A549 (cell line): ENCODE measurements around the gene GHDC. TPM values are rescaled to one million over a fixed set of nuclear protein-coding genes. Genes with fewer than 3 reads are reported as not detected.
"Not testable (repeated sequence)": the region's sequence is repeated elsewhere in the genome, so short reads cannot be mapped to it uniquely, and the experiment has no call there.

Source experiments
- ATAC-seq, 2 experiments: fragments of 200-7000 bp in 1 of 2; fragments of >200 bp in 1 of 2; cut with Nextera tagmentation in 1 of 2; cut with Tn5 transposase in 1 of 2; 3 replicates each; pipeline versions ENCODE4 v1.8.0 to v1.9.1; 2018 to 2020; ENCODE audit warnings: mild to moderate bottlenecking in 1 of 2, moderate library complexity in 1 of 2
- CTCF ChIA-PET: fragments of 300-600 bp; sonication (Branson Sonifier 250); formaldehyde crosslinking; extraction: SDS; loops from one replicate; lab custom pipeline; 2021; ENCODE audit warnings: antibody characterized with exemption, inconsistent platforms; lab: Yijun Ruan, JAX
- POLR2A ChIA-PET: fragments of 350-600 bp; formaldehyde crosslinking; extraction: SDS; loops from one replicate; lab custom pipeline; 2021; ENCODE audit warnings: antibody characterized with exemption, inconsistent platforms; lab: Yijun Ruan, JAX
- DNase-seq, 2 experiments: peaks; one replicate each; pipeline versions ENCODE4 v3.0.0 to v3.0.0-alpha.2; 2011 to 2016; ENCODE audit warnings: low read depth in 1 of 2, low spot score in 1 of 2
- FAIRE-seq: peaks from 2 replicates; lab custom pipeline; 2011; peaks lifted over from hg19 to GRCh38; lab: Jason Lieb, UNC
- H3K27ac ChIP-seq, 2 experiments: fragments of >200 bp; sonication (Bioruptor Twin); formaldehyde crosslinking; 3 replicates each; pipeline ENCODE4 v1.5.1; 2016 to 2017
- H3K4me1 ChIP-seq: fragments of >200 bp; sonication (Bioruptor Twin); formaldehyde crosslinking; 3 replicates; pipeline ENCODE4 v1.6.1; 2016
- H3K4me2 ChIP-seq: fragments of >200 bp; sonication (Bioruptor Twin); formaldehyde crosslinking; 3 replicates; pipeline ENCODE4 v1.6.1; 2016
- H3K4me3 ChIP-seq: fragments of >200 bp; sonication (Bioruptor Twin); formaldehyde crosslinking; 3 replicates; pipeline ENCODE4 v1.5.1; 2016
- H3K9me3 ChIP-seq: fragments of >200 bp; sonication (Bioruptor Twin); formaldehyde crosslinking; 3 replicates; pipeline ENCODE4 v1.6.1; 2016
- BHLHE40 ChIP-seq: IDR thresholded peaks from 2 replicates; pipeline ENCODE4 v1.6.1; 2012; ENCODE audit warnings: low read depth, low read length, inconsistent platforms
- CEBPB ChIP-seq, 2 experiments: fragments of >200 bp in 1 of 2; sonication (Bioruptor Twin) in 1 of 2; formaldehyde crosslinking in 1 of 2; IDR thresholded peaks; 2 replicates each; pipeline ENCODE4 v1.6.1; 2012 to 2016
- ESRRA ChIP-seq: fragments of 150-350 bp; IDR thresholded peaks from 2 replicates; pipeline ENCODE4 v1.6.1; 2014; ENCODE audit warnings: mild to moderate bottlenecking, low read length, borderline replicate concordance
- FOSB ChIP-seq: fragments of 250-450 bp; sonication (Bioruptor Pico); IDR thresholded peaks from 2 replicates; pipeline ENCODE4 v1.5.0; 2020; ENCODE audit warnings: mild to moderate bottlenecking, moderate library complexity
- HDAC2 ChIP-seq: fragments of 200-600 bp; sonication (generic); IDR thresholded peaks from 2 replicates; pipeline ENCODE4 v1.6.1; 2016
- HEYL ChIP-seq: fragments of 250-450 bp; sonication (Bioruptor Pico); IDR thresholded peaks from 2 replicates; pipeline ENCODE4 v1.8.0; 2021; ENCODE audit warnings: mild to moderate bottlenecking, moderate library complexity
- HMGXB4 ChIP-seq: fragments of 250-450 bp; sonication (Bioruptor Pico); IDR thresholded peaks from 2 replicates; pipeline ENCODE4 v1.5.0; 2021; ENCODE audit warnings: mild to moderate bottlenecking, moderate library complexity, borderline replicate concordance
- HOXA7 ChIP-seq: fragments of 250-450 bp; sonication (Bioruptor Pico); IDR thresholded peaks from 2 replicates; pipeline ENCODE4 v1.5.0; 2020; ENCODE audit warnings: mild to moderate bottlenecking, moderate library complexity
- JUN ChIP-seq, 2 experiments: fragments of >200 bp; sonication (Bioruptor Twin); formaldehyde crosslinking; IDR thresholded peaks; 2 replicates in 1 of 2; 3 replicates in 1 of 2; pipeline ENCODE4 v1.6.1; 2016 to 2017
- KDM5A ChIP-seq: fragments of 200-600 bp; sonication (generic); IDR thresholded peaks from 2 replicates; pipeline ENCODE4 v1.6.1; 2016; ENCODE audit warnings: antibody characterized with exemption, mild to moderate bottlenecking
- RARB ChIP-seq: fragments of 250-450 bp; sonication (Bioruptor Pico); IDR thresholded peaks from 2 replicates; pipeline ENCODE4 v1.8.0; 2021; ENCODE audit warnings: mild to moderate bottlenecking, moderate library complexity
- REST ChIP-seq: fragments of 200-600 bp; sonication (generic); IDR thresholded peaks from 2 replicates; pipeline ENCODE4 v1.6.1; 2016; ENCODE audit warnings: antibody characterized with exemption, mild to moderate bottlenecking, moderate library complexity
- RFX5 ChIP-seq: fragments of 450-650 bp; IDR thresholded peaks from 2 replicates; pipeline ENCODE4 v1.7.1; 2014; ENCODE audit warnings: antibody characterized with exemption, mild to moderate bottlenecking, moderate library complexity
- SREBF2 ChIP-seq: fragments of 450-650 bp; IDR thresholded peaks from 2 replicates; pipeline ENCODE4 v1.6.1; 2014; ENCODE audit warnings: mild to moderate bottlenecking, moderate library complexity
- TFCP2L1 ChIP-seq: fragments of 250-450 bp; sonication (Bioruptor Pico); IDR thresholded peaks from 2 replicates; pipeline ENCODE4 v1.5.0; 2021; ENCODE audit warnings: mild to moderate bottlenecking
- USF2 ChIP-seq: fragments of 450-650 bp; IDR thresholded peaks from 2 replicates; pipeline ENCODE4 v1.6.1; 2014; ENCODE audit warnings: antibody characterized with exemption
- ZFP36 ChIP-seq: fragments of 450-650 bp; IDR thresholded peaks from 2 replicates; pipeline ENCODE4 v1.6.1; 2014; ENCODE audit warnings: borderline replicate concordance; ENCODE audit not compliant: partially characterized antibody
- ZSCAN20 ChIP-seq: fragments of 250-450 bp; sonication (Bioruptor Pico); IDR thresholded peaks from 2 replicates; pipeline ENCODE4 v1.8.0; 2022; ENCODE audit warnings: mild to moderate bottlenecking, moderate library complexity
- WGBS: methylation state at CpG from one replicate; pipeline ENCODE4 v1.1.6; 2017; ENCODE audit errors: missing lambda C conversion rate; 5-methylcytosine and 5-hydroxymethylcytosine counted together
- polyA plus RNA-seq, 4 experiments: library from polyadenylated mRNA; depleted of rRNA in 3 of 4; stranded (reverse); fragments of >200 nt; fragmentation: RNase III in 1 of 4; extraction: RNeasy Plus Mini Kit Qiagen cat#74134 plus additional on column Dnase treatment in 1 of 4; gene quantifications; 2 replicates in 3 of 4; 3 replicates in 1 of 4; pipeline ENCODE4 v1.2.3, GENCODE V29; 2011 to 2017
- TF ChIP-seq, protein P1 (sequence below): fragments of 150-350 bp; IDR thresholded peaks from 2 replicates; pipeline ENCODE4 v1.6.1; 2014; ENCODE audit warnings: low read depth, mild to moderate bottlenecking, low read length
- TF ChIP-seq, protein P2 (sequence below): IDR thresholded peaks from 2 replicates; pipeline ENCODE4 v1.6.1; 2012
- TF ChIP-seq, protein P3 (sequence below): fragments of >200 bp; sonication (Bioruptor Twin); formaldehyde crosslinking; IDR thresholded peaks from 3 replicates; pipeline ENCODE4 v1.6.1; 2016

GHDC gene
- polyA plus RNA-seq, 2 of the 4 experiments (the other 2 are of a cell fraction), result 12.3 to 23.4 TPM

DNA sequence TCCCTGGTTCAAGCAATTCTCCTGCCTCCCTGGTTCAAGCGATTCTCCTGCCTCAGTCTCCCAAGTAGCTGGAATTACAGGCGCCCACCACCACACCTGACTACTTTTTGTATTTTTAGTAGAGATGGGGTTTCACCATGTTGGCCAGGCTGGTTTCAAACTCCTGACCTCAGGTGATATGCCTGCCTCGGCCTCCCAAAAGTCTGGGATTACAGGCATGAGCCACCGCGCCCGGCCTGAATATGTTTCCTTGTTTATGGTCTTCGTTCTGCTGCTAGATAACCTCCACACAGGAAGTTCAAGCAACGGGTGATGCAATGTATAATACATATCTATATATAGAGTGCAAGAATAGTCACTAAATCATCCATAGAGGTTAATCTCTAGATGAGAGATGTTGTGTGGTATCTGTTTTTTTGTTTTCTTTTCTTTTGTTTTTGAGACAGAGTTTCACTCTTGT is 11.9 kb upstream of the GHDC start:
- Histone ChIP-seq H3K4me1 (peaks cover 19% of the 10 kb centered on the region), H3K4me2 (peak overlapping the region; percentile 7; the same call in 1 of the 3 replicates), H3K27ac (0 out of 6 replicates have a peak overlapping the region, but pooled peaks of 1 of the 2 experiments have one; percentile 9)
- POLR2A ChIA-PET, DNase-seq, H3K4me3 ChIP-seq, ATAC-seq, H3K9me3 ChIP-seq, FAIRE-seq: not testable (repeated sequence)
- WGBS, result 84% methylated on average over 8 of the region's 8 CpGs
- CTCF ChIA-PET, result interaction anchor here (0.9 to 1.7 kb wide), 4 partner anchors 8 to 45 kb away, joined by 3 to 4 read pairs (median 3); no protein-coding TSS in a partner anchor
- 0 out of 4 replicates have a peak, but pooled peaks of 1 of the 2 experiments have one; percentile 18 for TF ChIP-seq CEBPB (IDR thresholded peaks at IDR 0.05)

GRCh38 chr17:42203354-42203753 is 9.1 kb upstream of the GHDC start:
- WGBS, result 96% methylated on average over 2 of the region's 2 CpGs
- Histone ChIP-seq H3K4me2 (no peak overlapping the region), H3K4me1 (peaks cover 26% of the 10 kb centered on the region), H3K9me3 (no peaks in the 10 kb centered on the region), H3K27ac (no peak overlapping the region)
- no peak for DNase-seq
- FAIRE-seq, result no peak
- CTCF ChIA-PET, result interaction anchor here (0.7 to 1.2 kb wide), 2 partner anchors 15 to 19 kb away, joined by 3 to 4 read pairs; no protein-coding TSS in a partner anchor
- TF ChIP-seq RARB (CRISPR knock-in tag), result no peak
- TF ChIP-seq HMGXB4 (CRISPR knock-in tag), result no peak
- TF ChIP-seq TFCP2L1 (CRISPR knock-in tag), result no peak
- TF ChIP-seq RFX5, result no peak
- no peak for TF ChIP-seq JUN (IDR thresholded peaks at IDR 0.05)
- no peak for TF ChIP-seq HOXA7
- no peak for TF ChIP-seq SREBF2
- no peak for TF ChIP-seq ZFP36
- no peak for TF ChIP-seq REST
- TF ChIP-seq BHLHE40, result no peak
- TF ChIP-seq ZSCAN20 (CRISPR knock-in tag), result no peak
- no peak for TF ChIP-seq HDAC2
- TF ChIP-seq USF2, result no peak
- TF ChIP-seq, protein P1, sequence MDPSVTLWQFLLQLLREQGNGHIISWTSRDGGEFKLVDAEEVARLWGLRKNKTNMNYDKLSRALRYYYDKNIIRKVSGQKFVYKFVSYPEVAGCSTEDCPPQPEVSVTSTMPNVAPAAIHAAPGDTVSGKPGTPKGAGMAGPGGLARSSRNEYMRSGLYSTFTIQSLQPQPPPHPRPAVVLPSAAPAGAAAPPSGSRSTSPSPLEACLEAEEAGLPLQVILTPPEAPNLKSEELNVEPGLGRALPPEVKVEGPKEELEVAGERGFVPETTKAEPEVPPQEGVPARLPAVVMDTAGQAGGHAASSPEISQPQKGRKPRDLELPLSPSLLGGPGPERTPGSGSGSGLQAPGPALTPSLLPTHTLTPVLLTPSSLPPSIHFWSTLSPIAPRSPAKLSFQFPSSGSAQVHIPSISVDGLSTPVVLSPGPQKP, result no peak
- no peak for TF ChIP-seq ESRRA
- TF ChIP-seq, protein P2, sequence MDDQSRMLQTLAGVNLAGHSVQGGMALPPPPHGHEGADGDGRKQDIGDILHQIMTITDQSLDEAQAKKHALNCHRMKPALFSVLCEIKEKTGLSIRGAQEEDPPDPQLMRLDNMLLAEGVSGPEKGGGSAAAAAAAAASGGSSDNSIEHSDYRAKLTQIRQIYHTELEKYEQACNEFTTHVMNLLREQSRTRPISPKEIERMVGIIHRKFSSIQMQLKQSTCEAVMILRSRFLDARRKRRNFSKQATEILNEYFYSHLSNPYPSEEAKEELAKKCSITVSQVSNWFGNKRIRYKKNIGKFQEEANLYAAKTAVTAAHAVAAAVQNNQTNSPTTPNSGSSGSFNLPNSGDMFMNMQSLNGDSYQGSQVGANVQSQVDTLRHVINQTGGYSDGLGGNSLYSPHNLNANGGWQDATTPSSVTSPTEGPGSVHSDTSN, result no peak
- TF ChIP-seq, protein P3, sequence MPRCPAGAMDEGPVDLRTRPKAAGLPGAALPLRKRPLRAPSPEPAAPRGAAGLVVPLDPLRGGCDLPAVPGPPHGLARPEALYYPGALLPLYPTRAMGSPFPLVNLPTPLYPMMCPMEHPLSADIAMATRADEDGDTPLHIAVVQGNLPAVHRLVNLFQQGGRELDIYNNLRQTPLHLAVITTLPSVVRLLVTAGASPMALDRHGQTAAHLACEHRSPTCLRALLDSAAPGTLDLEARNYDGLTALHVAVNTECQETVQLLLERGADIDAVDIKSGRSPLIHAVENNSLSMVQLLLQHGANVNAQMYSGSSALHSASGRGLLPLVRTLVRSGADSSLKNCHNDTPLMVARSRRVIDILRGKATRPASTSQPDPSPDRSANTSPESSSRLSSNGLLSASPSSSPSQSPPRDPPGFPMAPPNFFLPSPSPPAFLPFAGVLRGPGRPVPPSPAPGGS, result no peak
- no peak for TF ChIP-seq HEYL (CRISPR knock-in tag)
- no peak for TF ChIP-seq KDM5A
- TF ChIP-seq FOSB (CRISPR knock-in tag), result no peak
- TF ChIP-seq, all 56 proteins: peak for 0
- no peak overlapping the region for H3K4me3 ChIP-seq
- no peak for ATAC-seq
- POLR2A ChIA-PET, result no interaction called here
